K562 (cell line): ENCODE data around the gene IL10RB. TPM values are rescaled to one million over a fixed set of nuclear protein-coding genes. Genes with fewer than 3 reads are reported as not detected.

ENCODE experiments used
- CC2D1A ChIP-seq: fragments of 450-650 bp; IDR thresholded peaks from 2 replicates; pipeline ENCODE4 v1.6.1; 2017; ENCODE audit warnings: mild to moderate bottlenecking
- CSDE1 ChIP-seq, 2 experiments: fragments of 450-650 bp; IDR thresholded peaks; 2 replicates each; pipeline ENCODE4 v1.6.1; 2016; ENCODE audit warnings: mild to moderate bottlenecking in 1 of 2
- E2F8 ChIP-seq: fragments of 450-650 bp; IDR thresholded peaks from 2 replicates; pipeline ENCODE4 v1.7.1; 2018; ENCODE audit warnings: mild to moderate bottlenecking, low read depth; ENCODE audit not compliant: partially characterized antibody
- FOXK1 ChIP-seq: sonication (generic); formaldehyde crosslinking; IDR thresholded peaks from 2 replicates; pipeline ENCODE4 v1.8.0; 2022; ENCODE audit warnings: missing genetic modification reagents, mild to moderate bottlenecking, borderline replicate concordance
- RBBP5 ChIP-seq: fragments of 200-600 bp; sonication (generic); IDR thresholded peaks from 2 replicates; pipeline ENCODE4 v1.6.1; 2012; ENCODE audit warnings: borderline replicate concordance, mild to moderate bottlenecking, low read length, control low read depth, inconsistent platforms; ENCODE audit not compliant: insufficient read depth, poor library complexity, severe bottlenecking
- STAG1 ChIP-seq: sonication (generic); formaldehyde crosslinking; IDR thresholded peaks from 2 replicates; pipeline ENCODE4 v1.5.0; 2020; ENCODE audit warnings: missing genetic modification reagents, borderline replicate concordance
- TCF3 ChIP-seq: sonication (generic); formaldehyde crosslinking; IDR thresholded peaks from 2 replicates; pipeline ENCODE4 v1.4.0; 2020; ENCODE audit warnings: mild to moderate bottlenecking, missing genetic modification reagents
- ZBTB34 ChIP-seq: fragments of 250-450 bp; sonication (Bioruptor Pico); IDR thresholded peaks from 2 replicates; pipeline ENCODE4 v1.8.0; 2021; ENCODE audit warnings: mild to moderate bottlenecking, moderate library complexity
- ZFX ChIP-seq: sonication (generic); formaldehyde crosslinking; IDR thresholded peaks from 2 replicates; pipeline ENCODE4 v1.8.0; 2022; ENCODE audit warnings: mild to moderate bottlenecking, missing genetic modification reagents, moderate library complexity
- polyA plus RNA-seq, 8 experiments: library from polyadenylated mRNA; depleted of rRNA in 4 of 8; stranded (reverse) in 5 of 8; unstranded in 3 of 8; fragments of >200 nt; fragmentation: Nextera tagmentation in 2 of 8; fragmentation: Illumina TruSeq in 1 of 8; extraction: Ambion mirVana in 2 of 8; extraction: Trizol in 1 of 8; gene quantifications; 2 replicates each; pipeline versions ENCODE4 v1.2.1 to v1.2.3, GENCODE V29; 2011 to 2014; ENCODE audit warnings: inconsistent platforms in 1 of 8, missing spikeins in 1 of 8
- total RNA-seq, 7 experiments: library from RNA; depleted of rRNA in 6 of 7; stranded (reverse); fragments of >200 nt in 6 of 7; fragmentation: Illumina TruSeq in 2 of 7; extraction: Trizol in 2 of 7; gene quantifications; 2 replicates each; pipeline versions ENCODE4 v1.2.1 to v1.2.3, GENCODE V29; 2011 to 2021; ENCODE audit warnings: low replicate concordance in 1 of 7
- TF ChIP-seq, protein P1 (sequence below): sonication (generic); formaldehyde crosslinking; IDR thresholded peaks from 2 replicates; pipeline ENCODE4 v1.8.1; 2023; ENCODE audit warnings: mild to moderate bottlenecking, missing genetic modification reagents

The IL10RB gene
- total and polyA plus RNA-seq, 9 of the 15 experiments (the other 6 are each of a cell fraction or from before 2014, with no cell fraction given), result 10.9 to 33.8 (median 23.0) TPM

DNA sequence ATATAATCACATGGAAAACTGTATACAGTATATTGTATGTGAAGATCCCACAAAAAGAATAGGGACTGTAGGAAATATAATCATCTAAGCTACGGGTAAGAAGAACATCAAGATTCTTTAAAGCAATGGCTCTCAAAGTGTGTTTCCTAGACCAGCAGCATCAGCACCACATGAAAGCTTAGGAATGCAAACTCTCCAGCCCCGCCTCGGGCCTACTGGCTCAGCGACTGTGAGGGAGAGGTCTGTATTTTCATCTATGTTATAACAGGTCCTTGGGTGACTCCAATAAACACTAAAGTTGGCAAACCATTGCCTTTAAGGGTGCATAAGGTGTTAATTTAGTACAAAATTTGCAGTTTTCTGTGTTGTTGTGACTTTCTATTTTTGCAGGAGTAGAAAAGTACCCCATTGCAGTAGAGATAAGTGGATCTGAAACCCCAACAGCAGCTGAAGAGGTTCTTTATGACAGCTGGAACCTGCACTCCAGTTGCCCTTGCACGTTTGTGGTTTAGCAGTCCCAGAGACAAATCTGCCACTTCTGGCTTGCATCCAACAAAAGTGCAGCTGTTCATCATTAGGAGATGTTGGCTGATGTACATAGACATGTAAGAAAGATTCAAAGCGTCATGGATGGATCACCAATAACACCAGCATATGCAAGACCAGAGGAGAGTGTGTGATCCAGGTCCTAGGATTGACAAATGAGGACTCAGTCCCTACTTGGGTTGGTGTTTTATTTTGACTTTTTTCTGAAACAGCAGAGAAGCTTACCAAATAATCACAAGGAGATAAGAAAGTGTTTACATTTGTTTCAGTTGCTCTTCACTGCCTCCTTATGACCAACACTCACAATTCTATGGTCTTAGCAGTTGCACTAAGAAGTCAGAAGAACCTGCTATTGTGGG, 42.7 kb downstream of the IL10RB start (continued):
- TF ChIP-seq, protein P1, sequence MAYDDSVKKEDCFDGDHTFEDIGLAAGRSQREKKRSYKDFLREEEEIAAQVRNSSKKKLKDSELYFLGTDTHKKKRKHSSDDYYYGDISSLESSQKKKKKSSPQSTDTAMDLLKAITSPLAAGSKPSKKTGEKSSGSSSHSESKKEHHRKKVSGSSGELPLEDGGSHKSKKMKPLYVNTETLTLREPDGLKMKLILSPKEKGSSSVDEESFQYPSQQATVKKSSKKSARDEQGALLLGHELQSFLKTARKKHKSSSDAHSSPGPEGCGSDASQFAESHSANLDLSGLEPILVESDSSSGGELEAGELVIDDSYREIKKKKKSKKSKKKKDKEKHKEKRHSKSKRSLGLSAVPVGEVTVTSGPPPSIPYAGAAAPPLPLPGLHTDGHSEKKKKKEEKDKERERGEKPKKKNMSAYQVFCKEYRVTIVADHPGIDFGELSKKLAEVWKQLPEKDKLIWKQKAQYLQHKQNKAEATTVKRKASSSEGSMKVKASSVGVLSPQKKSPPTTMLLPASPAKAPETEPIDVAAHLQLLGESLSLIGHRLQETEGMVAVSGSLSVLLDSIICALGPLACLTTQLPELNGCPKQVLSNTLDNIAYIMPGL (CRISPR knock-in tag), result no peak
- peak; percentile 67 for TF ChIP-seq TCF3 (CRISPR knock-in tag)
- TF ChIP-seq E2F8, result no peak
- TF ChIP-seq CC2D1A, result no peak
- no peak for TF ChIP-seq STAG1 (CRISPR knock-in tag)
- TF ChIP-seq FOXK1 (CRISPR knock-in tag), result no peak
- no peak for TF ChIP-seq ZBTB34 (CRISPR knock-in tag)
- no peak for TF ChIP-seq ZFX
- no peak for TF ChIP-seq CSDE1 (IDR thresholded peaks at IDR 0.05)
- no peak for TF ChIP-seq RBBP5
